GM12872 (cell line): ENCODE data around the gene GLT6D1.

ENCODE experiments used
- TF ChIP-seq, protein P1 (sequence below): IDR thresholded peaks from 3 replicates; pipeline ENCODE4 v1.5.1; 2011; ENCODE audit warnings: low read depth, mild to moderate bottlenecking, low read length, moderate library complexity; ENCODE audit not compliant: insufficient read depth

Gene GLT6D1

DNA sequence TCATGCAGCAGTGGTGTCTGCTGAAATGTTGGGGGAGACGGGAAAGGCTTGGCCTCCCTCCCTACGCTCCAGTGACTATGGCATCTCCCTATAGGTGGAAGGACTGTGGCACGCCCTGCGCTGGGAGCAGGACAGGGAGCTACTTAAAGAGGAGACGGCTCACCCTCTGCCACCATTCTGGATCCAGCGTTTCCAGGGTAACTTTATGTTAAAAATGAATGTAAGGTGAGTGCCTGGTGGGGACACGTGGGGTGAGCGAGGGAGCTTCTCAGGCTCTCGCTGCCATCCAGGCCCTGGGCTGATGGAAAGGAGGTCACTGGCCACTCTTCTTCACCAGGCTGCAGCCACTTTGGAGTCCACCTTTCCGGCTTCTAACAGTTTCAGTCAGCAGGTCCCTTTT, 62.1 kb downstream of the GLT6D1 start:
- TF ChIP-seq, protein P1, sequence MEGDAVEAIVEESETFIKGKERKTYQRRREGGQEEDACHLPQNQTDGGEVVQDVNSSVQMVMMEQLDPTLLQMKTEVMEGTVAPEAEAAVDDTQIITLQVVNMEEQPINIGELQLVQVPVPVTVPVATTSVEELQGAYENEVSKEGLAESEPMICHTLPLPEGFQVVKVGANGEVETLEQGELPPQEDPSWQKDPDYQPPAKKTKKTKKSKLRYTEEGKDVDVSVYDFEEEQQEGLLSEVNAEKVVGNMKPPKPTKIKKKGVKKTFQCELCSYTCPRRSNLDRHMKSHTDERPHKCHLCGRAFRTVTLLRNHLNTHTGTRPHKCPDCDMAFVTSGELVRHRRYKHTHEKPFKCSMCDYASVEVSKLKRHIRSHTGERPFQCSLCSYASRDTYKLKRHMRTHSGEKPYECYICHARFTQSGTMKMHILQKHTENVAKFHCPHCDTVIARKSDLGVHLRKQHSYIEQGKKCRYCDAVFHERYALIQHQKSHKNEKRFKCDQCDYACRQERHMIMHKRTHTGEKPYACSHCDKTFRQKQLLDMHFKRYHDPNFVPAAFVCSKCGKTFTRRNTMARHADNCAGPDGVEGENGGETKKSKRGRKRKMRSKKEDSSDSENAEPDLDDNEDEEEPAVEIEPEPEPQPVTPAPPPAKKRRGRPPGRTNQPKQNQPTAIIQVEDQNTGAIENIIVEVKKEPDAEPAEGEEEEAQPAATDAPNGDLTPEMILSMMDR: no peak

DNA sequence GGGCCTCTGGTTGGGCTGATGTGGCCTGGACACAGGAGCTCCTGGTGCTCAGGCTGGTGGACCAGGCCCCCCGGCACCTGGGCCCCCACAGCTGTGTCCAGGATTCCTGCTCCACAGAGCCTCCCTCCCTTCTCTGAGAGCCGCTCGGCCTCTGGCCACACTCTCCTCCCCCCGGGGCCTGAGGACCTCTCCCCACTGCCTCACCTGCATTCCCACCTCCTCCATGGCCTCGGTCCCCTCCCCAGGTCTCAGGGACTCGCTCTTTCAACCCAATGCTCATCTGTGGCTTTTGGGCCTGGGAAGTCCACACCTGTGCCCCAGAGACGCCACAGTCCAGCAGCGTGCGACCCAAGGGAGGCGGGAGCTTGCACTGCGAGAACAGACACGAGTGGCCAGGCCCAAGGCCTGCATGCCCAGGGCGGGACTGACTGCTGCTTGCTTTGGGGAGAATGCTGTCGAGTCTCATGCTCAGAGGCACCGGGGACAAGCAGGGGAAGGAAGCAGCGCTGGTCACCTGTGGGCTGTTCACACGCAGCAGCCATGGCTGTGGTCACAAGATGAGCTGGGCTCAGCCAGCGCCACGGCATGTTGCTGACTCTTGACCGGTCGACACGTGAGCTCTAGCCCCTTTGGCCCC, 63.2 kb downstream of the GLT6D1 start:
- TF ChIP-seq, protein P1: no peak

DNA sequence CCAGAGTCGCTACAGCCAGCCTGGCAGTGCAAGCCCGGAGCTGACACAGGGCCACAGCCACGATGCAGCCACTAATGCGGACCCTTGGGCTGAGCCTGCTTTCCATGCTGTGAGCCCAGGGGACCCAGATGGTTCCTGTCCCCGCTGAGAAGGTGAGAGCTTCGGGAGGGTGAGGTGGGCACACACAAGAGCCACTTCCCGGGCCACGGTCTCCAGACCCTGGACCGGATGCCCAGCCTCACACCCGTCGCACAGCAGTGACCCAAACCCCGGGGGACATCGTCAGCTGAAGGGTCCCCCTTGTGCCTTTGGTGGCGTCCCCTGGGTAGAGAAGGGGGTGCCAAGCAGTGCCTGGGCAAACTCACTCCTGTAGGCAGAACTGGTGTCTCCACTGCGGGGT, 64.4 kb downstream of the GLT6D1 start:
- TF ChIP-seq, protein P1: no peak

DNA sequence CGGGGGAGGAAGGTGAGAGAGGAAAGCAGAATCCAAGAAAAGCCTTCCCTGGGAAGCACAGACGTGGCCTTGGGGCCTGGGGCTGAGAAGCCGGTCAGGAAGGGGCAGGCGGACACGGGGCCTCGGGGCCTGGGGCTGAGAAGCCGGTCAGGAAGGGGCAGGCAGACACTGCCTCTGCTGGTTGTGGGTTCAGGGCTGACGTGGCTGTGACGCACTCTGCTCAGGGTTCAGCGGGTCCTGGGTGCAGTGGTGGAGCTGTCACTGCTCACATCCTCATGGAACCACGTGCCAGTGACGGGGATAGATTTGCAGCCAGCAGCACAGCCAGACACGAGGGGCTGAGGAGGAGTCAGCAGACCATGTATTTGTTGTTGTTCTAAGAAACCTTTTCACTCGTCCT, 65.0 kb downstream of the GLT6D1 start:
- TF ChIP-seq, protein P1: no peak
